ENCODE results near the gene DEPDC1B.

The DEPDC1B gene

DNA sequence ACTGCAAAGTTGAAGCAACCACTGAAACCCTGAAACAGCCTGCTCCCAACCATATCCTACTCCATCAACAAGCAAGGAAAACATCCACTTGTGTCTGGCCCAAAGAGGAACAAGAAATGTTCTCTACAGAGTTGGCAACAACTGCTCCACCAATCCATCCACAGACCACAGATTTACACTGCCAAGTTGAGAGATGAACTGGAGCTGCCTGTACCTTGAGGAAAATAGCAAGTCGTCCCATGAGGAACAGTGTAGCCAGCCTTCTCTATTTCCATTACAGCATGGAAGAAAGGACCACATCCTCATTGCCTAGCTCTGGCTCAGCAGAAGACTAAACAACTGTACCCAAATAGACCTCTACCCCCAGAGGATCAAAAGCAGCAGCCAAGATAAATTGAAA, 60.4 kb downstream of the DEPDC1B start:
- H3K27ac ChIP-seq, result no peak overlapping the region
- no peaks in the 10 kb centered on the region for H3K36me3 ChIP-seq (ENCODE audit: control insufficient read depth, insufficient read depth, low read length)
- no peak overlapping the region for H3K4me3 ChIP-seq (ENCODE audit: low read depth, low read length)
- H3K9me3 ChIP-seq (ENCODE audit: control insufficient read depth, low read length), result no peaks in the 10 kb centered on the region
- no peak overlapping the region for H3K4me2 ChIP-seq (ENCODE audit: low read length)
- H3K79me2 ChIP-seq, result no peaks in the 10 kb centered on the region
- H2AFZ ChIP-seq, result no peak overlapping the region
- H3K4me1 ChIP-seq, result no peaks in the 10 kb centered on the region
- H3K27me3 ChIP-seq (ENCODE audit: control insufficient read depth, insufficient read depth, low read length), result no peaks in the 10 kb centered on the region
- H3K9ac ChIP-seq, result no peak overlapping the region
- TF ChIP-seq, protein P1, sequence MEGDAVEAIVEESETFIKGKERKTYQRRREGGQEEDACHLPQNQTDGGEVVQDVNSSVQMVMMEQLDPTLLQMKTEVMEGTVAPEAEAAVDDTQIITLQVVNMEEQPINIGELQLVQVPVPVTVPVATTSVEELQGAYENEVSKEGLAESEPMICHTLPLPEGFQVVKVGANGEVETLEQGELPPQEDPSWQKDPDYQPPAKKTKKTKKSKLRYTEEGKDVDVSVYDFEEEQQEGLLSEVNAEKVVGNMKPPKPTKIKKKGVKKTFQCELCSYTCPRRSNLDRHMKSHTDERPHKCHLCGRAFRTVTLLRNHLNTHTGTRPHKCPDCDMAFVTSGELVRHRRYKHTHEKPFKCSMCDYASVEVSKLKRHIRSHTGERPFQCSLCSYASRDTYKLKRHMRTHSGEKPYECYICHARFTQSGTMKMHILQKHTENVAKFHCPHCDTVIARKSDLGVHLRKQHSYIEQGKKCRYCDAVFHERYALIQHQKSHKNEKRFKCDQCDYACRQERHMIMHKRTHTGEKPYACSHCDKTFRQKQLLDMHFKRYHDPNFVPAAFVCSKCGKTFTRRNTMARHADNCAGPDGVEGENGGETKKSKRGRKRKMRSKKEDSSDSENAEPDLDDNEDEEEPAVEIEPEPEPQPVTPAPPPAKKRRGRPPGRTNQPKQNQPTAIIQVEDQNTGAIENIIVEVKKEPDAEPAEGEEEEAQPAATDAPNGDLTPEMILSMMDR (IDR thresholded peaks at IDR 0.05), result no peak

DNA sequence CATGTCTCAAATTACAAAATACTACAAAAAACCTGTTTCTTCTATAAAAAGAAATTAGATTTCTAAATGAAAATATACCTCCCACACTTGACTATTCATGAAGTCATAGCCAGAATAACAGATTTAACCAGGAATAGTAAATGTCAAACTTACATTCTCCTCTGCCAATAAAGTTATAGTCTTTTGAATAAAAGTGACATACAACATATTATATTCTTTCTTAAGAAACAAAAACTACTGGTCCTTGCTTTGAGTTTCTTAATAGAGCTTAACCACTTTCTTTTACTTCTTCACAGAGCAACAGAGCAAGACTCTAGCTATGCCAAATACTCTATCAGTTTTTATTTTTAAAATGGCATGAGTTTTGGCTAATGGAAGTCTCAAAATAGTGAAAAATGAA, 61.7 kb downstream of the DEPDC1B start:
- no peak overlapping the region for H3K4me3 ChIP-seq (ENCODE audit: low read depth, low read length)
- no peaks in the 10 kb centered on the region for H3K4me1 ChIP-seq
- TF ChIP-seq, protein P1 (IDR thresholded peaks at IDR 0.05), result no peak
- H3K36me3 ChIP-seq (ENCODE audit: control insufficient read depth, insufficient read depth, low read length), result no peaks in the 10 kb centered on the region
- no peak overlapping the region for H3K9ac ChIP-seq
- no peak overlapping the region for H3K4me2 ChIP-seq (ENCODE audit: low read length)
- no peak overlapping the region for H3K27ac ChIP-seq
- H3K27me3 ChIP-seq (ENCODE audit: control insufficient read depth, insufficient read depth, low read length), result no peaks in the 10 kb centered on the region
- H3K9me3 ChIP-seq (ENCODE audit: control insufficient read depth, low read length), result no peaks in the 10 kb centered on the region
- no peak overlapping the region for H2AFZ ChIP-seq
- no peaks in the 10 kb centered on the region for H3K79me2 ChIP-seq

DNA sequence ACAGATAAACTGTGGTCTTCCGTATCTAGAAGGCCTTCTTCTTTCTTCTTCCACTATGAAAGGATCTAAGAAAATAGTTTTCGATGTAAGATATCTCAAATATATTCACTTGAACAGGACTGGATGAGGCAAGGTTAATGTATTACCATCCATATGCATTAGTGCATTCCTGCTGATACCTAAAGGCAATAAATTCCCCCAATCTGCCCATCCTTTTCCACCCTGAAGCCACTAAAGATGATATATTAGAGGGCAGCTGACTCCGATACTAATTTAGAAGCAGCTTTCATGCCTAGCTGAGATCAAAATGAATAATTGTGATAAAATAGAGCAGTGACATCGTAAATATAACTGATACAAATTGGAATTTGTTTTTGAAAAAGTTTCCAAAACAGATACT, 63.3 kb downstream of the DEPDC1B start:
- H3K9me3 ChIP-seq (ENCODE audit: control insufficient read depth, low read length), result no peaks in the 10 kb centered on the region
- H3K4me3 ChIP-seq (ENCODE audit: low read depth, low read length), result no peak overlapping the region
- TF ChIP-seq, protein P1 (IDR thresholded peaks at IDR 0.05), result no peak
- no peaks in the 10 kb centered on the region for H3K36me3 ChIP-seq (ENCODE audit: control insufficient read depth, insufficient read depth, low read length)
- no peak overlapping the region for H3K4me2 ChIP-seq (ENCODE audit: low read length)
- H3K79me2 ChIP-seq, result no peaks in the 10 kb centered on the region
- H3K27ac ChIP-seq, result no peak overlapping the region
- H3K27me3 ChIP-seq (ENCODE audit: control insufficient read depth, insufficient read depth, low read length), result no peaks in the 10 kb centered on the region
- H3K9ac ChIP-seq, result no peak overlapping the region
- H2AFZ ChIP-seq, result no peak overlapping the region
- H3K4me1 ChIP-seq, result no peaks in the 10 kb centered on the region

DNA sequence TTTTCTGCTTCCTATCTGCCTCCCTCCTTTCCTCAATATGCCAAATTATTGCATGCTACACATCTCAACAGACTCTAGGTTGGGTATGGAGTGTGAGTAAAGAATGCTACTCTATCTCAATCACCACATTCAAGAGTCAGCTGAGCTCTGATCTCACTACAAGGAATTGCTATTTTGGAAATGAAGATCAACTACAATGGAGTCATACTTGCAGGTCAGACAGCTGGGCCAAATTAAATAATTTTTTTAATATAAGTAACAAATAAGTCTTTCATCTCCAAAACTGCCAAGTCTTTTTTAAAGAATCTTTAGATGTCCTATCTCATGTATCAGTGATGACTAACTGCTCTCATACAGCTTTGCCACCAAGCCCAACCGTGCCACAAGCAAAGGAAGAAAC, 64.0 kb downstream of the DEPDC1B start:
- no peaks in the 10 kb centered on the region for H3K79me2 ChIP-seq
- TF ChIP-seq, protein P1 (IDR thresholded peaks at IDR 0.05), result no peak
- no peak overlapping the region for H3K4me2 ChIP-seq (ENCODE audit: low read length)
- no peaks in the 10 kb centered on the region for H3K36me3 ChIP-seq (ENCODE audit: control insufficient read depth, insufficient read depth, low read length)
- no peak overlapping the region for H2AFZ ChIP-seq
- H3K27ac ChIP-seq, result no peak overlapping the region
- H3K4me1 ChIP-seq, result no peaks in the 10 kb centered on the region
- no peaks in the 10 kb centered on the region for H3K9me3 ChIP-seq (ENCODE audit: control insufficient read depth, low read length)
- H3K27me3 ChIP-seq (ENCODE audit: control insufficient read depth, insufficient read depth, low read length), result no peaks in the 10 kb centered on the region
- no peak overlapping the region for H3K9ac ChIP-seq
- H3K4me3 ChIP-seq (ENCODE audit: low read depth, low read length), result no peak overlapping the region

DNA sequence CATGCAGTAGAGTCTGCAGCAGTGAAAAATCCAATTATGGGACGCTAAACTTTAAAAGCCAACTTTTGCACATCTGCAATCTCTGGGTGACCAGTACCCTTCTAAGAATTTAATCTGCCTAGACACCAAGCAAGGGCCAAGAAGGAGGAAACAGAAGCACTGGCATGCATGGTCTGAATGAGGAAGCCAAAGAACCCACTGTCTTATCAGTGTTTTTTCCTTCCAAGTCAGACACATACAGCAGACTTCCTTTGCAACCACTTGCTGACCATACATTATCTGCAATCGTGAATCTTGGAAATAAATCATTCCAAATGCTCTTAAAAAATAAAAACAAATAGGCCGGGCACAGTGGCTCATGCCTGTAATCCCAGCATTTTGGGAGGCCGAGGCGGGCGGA, 65.9 kb downstream of the DEPDC1B start:
- no peak overlapping the region for H3K27ac ChIP-seq
- no peak overlapping the region for H3K4me2 ChIP-seq (ENCODE audit: low read length)
- H3K9me3 ChIP-seq (ENCODE audit: control insufficient read depth, low read length), result no peaks in the 10 kb centered on the region
- H3K9ac ChIP-seq, result no peak overlapping the region
- no peak overlapping the region for H3K4me3 ChIP-seq (ENCODE audit: low read depth, low read length)
- H3K36me3 ChIP-seq (ENCODE audit: control insufficient read depth, insufficient read depth, low read length), result no peaks in the 10 kb centered on the region
- H3K4me1 ChIP-seq, result no peaks in the 10 kb centered on the region
- no peaks in the 10 kb centered on the region for H3K27me3 ChIP-seq (ENCODE audit: control insufficient read depth, insufficient read depth, low read length)
- H2AFZ ChIP-seq, result no peak overlapping the region
- TF ChIP-seq, protein P1 (IDR thresholded peaks at IDR 0.05), result no peak
- no peaks in the 10 kb centered on the region for H3K79me2 ChIP-seq
